Stomach (tissue), 4 donors: Measurements from ENCODE around the gene HBM.

ENCODE experiments used
- EP300 ChIP-seq: sonication (generic); formaldehyde crosslinking; IDR thresholded peaks from one replicate; pipeline ENCODE4 v1.6.1; 2017; ENCODE audit warnings: antibody characterized with exemption
- TF ChIP-seq, protein P1 (sequence below), 7 experiments: fragments of 450-650 bp in 4 of 7; fragments of 200-600 bp in 3 of 7; sonication (generic) in 3 of 7; IDR thresholded peaks; one replicate each; pipeline ENCODE4 v1.5.1; 2016 to 2019; ENCODE audit warnings: antibody characterized with exemption in 7 of 7, control low read depth in 2 of 7, mild to moderate bottlenecking in 1 of 7

DNA sequence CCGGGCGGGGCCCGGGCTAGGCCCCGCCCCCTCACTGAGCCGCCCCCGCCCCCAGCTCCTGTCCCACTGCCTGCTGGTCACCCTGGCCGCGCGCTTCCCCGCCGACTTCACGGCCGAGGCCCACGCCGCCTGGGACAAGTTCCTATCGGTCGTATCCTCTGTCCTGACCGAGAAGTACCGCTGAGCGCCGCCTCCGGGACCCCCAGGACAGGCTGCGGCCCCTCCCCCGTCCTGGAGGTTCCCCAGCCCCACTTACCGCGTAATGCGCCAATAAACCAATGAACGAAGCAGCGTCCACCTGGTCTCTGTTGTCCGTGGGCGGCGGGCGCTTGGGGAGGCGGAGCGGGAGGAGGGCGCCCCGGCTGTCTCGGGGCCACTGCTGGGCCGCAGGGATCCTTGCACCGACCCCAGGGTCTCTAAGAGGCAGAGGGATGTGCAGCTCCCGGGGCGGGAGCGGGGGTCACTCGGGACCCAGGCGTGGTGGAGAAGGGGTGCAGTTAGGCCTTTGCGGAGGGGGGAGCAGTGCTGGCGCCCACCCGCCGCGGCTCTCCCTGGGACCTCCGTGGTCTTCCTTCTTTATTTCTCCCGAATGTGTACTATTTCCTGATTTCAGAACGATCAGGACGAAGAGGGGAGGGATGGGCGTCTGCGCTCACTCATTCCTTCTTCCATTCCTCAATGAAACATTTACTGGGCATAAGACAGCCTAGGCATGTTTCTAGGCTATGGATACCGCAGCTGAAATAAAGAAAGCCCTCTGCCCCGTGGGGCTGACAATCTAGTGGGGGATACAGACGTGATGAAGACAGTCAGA, 11.4 kb upstream of the HBM start:
- TF ChIP-seq, protein P1, sequence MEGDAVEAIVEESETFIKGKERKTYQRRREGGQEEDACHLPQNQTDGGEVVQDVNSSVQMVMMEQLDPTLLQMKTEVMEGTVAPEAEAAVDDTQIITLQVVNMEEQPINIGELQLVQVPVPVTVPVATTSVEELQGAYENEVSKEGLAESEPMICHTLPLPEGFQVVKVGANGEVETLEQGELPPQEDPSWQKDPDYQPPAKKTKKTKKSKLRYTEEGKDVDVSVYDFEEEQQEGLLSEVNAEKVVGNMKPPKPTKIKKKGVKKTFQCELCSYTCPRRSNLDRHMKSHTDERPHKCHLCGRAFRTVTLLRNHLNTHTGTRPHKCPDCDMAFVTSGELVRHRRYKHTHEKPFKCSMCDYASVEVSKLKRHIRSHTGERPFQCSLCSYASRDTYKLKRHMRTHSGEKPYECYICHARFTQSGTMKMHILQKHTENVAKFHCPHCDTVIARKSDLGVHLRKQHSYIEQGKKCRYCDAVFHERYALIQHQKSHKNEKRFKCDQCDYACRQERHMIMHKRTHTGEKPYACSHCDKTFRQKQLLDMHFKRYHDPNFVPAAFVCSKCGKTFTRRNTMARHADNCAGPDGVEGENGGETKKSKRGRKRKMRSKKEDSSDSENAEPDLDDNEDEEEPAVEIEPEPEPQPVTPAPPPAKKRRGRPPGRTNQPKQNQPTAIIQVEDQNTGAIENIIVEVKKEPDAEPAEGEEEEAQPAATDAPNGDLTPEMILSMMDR (IDR thresholded peaks at IDR 0.05), result no peak
- no peak for TF ChIP-seq EP300
